ENCODE measurements around the gene MKKS.

Gene MKKS

DNA sequence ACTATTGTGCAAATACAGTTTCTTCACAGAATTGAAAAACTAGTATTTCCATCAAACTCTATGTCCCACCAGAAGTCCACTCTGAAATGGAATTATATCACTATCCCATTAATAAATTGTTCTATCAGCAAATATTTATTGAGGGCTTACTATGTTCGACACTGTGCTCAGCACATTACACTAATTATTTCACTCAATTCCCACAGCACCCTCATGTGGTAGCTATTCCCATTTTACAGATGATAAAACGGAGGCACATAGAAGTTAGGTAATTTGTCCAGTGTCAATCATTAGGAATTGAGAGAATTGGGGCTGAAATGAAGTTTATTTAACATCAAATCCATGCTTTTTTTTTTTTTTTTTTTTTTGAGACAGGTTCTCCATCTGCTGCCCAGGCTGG lies 52.5 kb downstream of the MKKS start:
- Mint-ChIP-seq H3K36me3 (peaks cover 0 to 2% of the 10 kb centered on the region in 2 donors), H3K27ac (no peak overlapping the region), H3K4me3 (no peak overlapping the region), H3K27me3 (peaks cover 16 to 17% of the 10 kb centered on the region in 2 donors), H3K4me1 (no peaks in the 10 kb centered on the region), H3K9me3 (peaks cover 2 to 3% of the 10 kb centered on the region in 2 donors)
- no peak for DNase-seq
- no peak for ATAC-seq (replicated peaks)

GRCh38 chr20:10379761-10380160 lies 54.3 kb downstream of the MKKS start:
- ATAC-seq (replicated peaks) = no peak
- Mint-ChIP-seq H3K27ac (no peak overlapping the region), H3K36me3 (peaks cover 0 to 6% of the 10 kb centered on the region in 2 donors), H3K4me3 (no peak overlapping the region), H3K4me1 (no peaks in the 10 kb centered on the region), H3K9me3 (peaks cover 7 to 9% of the 10 kb centered on the region in 2 donors), H3K27me3 (peaks cover 20 to 24% of the 10 kb centered on the region in 2 donors)
- no peak for DNase-seq

- Mint-ChIP-seq H3K4me1 (no peaks in the 10 kb centered on the region), H3K27ac (no peak overlapping the region), H3K36me3 (peaks cover 0 to 6% of the 10 kb centered on the region in 2 donors), H3K27me3 (peaks cover 16 to 27% of the 10 kb centered on the region in 2 donors), H3K9me3 (peaks cover 7 to 13% of the 10 kb centered on the region in 2 donors), H3K4me3 (no peak overlapping the region)
- no peak for DNase-seq
- ATAC-seq (replicated peaks) = no peak
Measured at GRCh38 chr20:10376270-10377075, 57.5 kb downstream of the MKKS start.

DNA sequence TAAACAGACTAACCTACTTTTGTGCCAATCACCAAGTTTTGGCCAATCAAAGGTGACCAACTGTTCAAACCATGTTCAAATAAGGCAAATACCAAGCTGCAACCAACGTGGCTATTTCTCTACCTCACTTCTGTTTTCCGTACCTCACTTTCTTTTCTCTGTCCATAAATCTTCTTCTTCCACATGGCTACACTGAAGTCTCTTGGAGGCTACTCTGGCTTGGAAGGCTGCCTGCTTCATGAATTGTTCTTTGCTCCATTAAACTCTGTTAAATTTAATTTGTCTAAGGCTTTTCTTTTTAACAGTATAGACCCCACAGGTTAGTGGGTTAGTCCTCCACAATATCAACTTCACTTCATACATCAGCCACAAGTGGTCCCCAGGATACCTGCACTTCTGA lies 58.8 kb downstream of the MKKS start:
- DNase-seq (no peak), ATAC-seq (replicated peaks) (no peak)
- Mint-ChIP-seq H3K4me1 (no peaks in the 10 kb centered on the region), H3K4me3 (no peak overlapping the region), H3K9me3 (peaks cover 7 to 13% of the 10 kb centered on the region in 2 donors), H3K27me3 (peaks cover 10 to 28% of the 10 kb centered on the region in 2 donors), H3K27ac (no peak overlapping the region), H3K36me3 (peaks cover 0 to 6% of the 10 kb centered on the region in 2 donors)

DNA sequence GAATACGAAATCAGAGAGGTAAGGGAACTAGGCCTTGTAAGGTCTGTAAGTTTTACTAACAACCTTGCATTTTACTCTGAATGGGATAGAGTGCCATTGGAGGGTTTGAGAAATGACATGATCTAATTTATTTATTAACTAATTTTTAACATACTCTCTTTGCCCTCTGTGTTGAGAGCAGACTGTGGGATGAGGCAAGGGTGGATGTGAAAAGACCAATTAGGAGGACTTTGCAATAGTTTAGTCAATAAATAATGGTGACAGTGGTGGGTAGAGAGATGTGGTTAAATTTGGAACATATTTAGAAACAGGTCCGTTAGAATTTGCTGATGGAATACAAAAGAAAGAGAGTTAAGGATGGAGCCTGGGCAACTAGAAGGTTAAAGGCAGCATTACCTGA lies 60.0 kb downstream of the MKKS start:
- H3K4me1 Mint-ChIP-seq = no peaks in the 10 kb centered on the region
- H3K27ac Mint-ChIP-seq = no peak overlapping the region
- H3K36me3 Mint-ChIP-seq = peaks cover 0 to 6% of the 10 kb centered on the region in 2 donors
- no peak for ATAC-seq (replicated peaks)
- peaks cover 10 to 28% of the 10 kb centered on the region in 2 donors for H3K27me3 Mint-ChIP-seq
- no peak for DNase-seq
- no peak overlapping the region for H3K4me3 Mint-ChIP-seq
- H3K9me3 Mint-ChIP-seq = peaks cover 7 to 13% of the 10 kb centered on the region in 2 donors

GRCh38 chr20:10371467-10371866 lies 62.6 kb downstream of the MKKS start:
- ATAC-seq (replicated peaks) (no peak), DNase-seq (no peak)
- no peak overlapping the region for H3K4me3 Mint-ChIP-seq
- H3K9me3 Mint-ChIP-seq = peaks cover 5 to 11% of the 10 kb centered on the region in 2 donors
- H3K27me3 Mint-ChIP-seq = peaks cover 19% of the 10 kb centered on the region in 2 donors
- H3K36me3 Mint-ChIP-seq = peaks cover 0 to 4% of the 10 kb centered on the region in 2 donors
- no peak overlapping the region for H3K27ac Mint-ChIP-seq
- no peaks in the 10 kb centered on the region for H3K4me1 Mint-ChIP-seq

DNA sequence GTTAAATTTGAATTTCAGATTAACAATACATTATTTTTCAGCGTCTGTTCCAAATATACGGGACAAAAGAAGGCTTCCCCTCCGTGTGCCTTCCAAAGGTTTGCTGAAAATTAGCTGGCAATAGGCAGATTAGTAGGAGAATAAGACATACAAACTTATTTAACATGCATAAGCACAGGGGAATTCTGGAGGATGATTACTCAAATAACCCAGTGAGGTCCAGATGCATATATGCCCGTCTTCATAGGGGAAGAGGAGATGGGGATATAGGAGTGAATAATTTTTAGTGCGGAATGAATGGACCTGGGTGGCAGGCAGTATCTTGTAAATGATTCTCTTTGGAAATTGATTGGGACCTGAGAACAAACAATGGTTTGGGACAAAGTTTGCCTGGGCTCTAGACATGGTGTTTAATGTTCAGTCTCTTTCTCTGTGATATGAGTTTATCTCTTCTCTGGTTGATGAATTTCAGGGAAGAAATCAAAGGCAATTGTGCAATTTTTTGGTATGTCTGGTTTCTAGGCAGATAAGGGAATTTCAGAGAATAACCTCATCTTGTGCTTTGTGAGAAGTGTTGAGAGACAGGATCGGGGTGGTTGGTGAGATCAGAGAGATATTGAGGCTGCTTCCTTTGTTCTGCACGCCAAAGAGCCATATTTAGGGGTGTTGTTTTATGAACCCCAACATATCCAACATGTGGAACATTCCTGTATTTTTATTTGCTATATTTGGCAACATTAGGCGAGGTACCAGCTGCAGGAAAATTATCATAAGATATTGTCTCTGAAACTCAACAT lies 63.7 kb downstream of the MKKS start:
- ATAC-seq (replicated peaks) (no peak), DNase-seq (no peak)
- Mint-ChIP-seq H3K27ac (no peak overlapping the region), H3K9me3 (peaks cover 0 to 6% of the 10 kb centered on the region in 2 donors), H3K36me3 (no peaks in the 10 kb centered on the region), H3K4me1 (no peaks in the 10 kb centered on the region), H3K4me3 (no peak overlapping the region), H3K27me3 (peaks cover 12 to 15% of the 10 kb centered on the region in 2 donors)

DNA sequence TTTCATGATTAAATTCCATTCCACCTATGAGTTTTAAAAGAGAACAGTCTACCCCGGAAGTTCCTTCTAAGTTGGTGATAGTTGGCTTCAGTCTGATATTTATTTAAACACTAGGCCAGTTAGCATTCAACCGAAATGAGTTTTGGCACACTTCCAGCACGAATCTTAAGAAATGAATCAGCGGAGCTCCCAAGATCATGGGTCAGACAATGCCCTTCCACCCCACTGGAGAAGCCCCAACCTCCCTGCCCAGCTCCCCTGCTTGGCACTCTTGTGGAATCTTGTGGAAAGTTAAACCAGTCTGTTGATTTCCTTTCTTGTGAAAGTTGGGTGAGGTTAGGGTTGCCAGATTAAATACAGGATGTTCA lies 64.3 kb downstream of the MKKS start:
- ATAC-seq (replicated peaks) = no peak
- peaks cover 0 to 5% of the 10 kb centered on the region in 2 donors for H3K9me3 Mint-ChIP-seq
- no peak overlapping the region for H3K4me3 Mint-ChIP-seq
- H3K27me3 Mint-ChIP-seq = peaks cover 12 to 15% of the 10 kb centered on the region in 2 donors
- H3K36me3 Mint-ChIP-seq = no peaks in the 10 kb centered on the region
- no peak for DNase-seq
- no peaks in the 10 kb centered on the region for H3K4me1 Mint-ChIP-seq
- H3K27ac Mint-ChIP-seq = no peak overlapping the region

DNA sequence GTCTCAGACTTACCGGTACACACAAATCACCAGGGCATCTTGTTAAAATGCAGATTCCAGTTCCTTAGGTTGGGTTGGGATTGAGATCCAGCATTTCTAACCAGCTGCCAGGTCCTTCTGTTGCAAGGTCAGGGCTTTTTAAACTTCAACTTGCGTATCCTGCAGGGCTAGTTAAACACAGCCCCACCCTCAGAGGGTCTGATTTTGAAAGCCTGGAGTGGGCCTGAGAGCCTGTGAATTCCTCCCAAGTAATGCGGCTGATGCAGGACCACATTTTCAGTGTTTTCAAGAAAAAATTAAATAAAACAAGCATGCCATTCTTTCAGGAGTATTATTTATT lies 65.3 kb downstream of the MKKS start:
- H3K9me3 Mint-ChIP-seq = peaks cover 0 to 5% of the 10 kb centered on the region in 2 donors
- H3K4me3 Mint-ChIP-seq = no peak overlapping the region
- ATAC-seq (replicated peaks) = no peak
- H3K36me3 Mint-ChIP-seq = no peaks in the 10 kb centered on the region
- peaks cover 11 to 12% of the 10 kb centered on the region in 2 donors for H3K27me3 Mint-ChIP-seq
- no peaks in the 10 kb centered on the region for H3K4me1 Mint-ChIP-seq
- DNase-seq = no peak
- H3K27ac Mint-ChIP-seq = no peak overlapping the region

- Mint-ChIP-seq H3K9me3 (peaks cover 0 to under 1% of the 10 kb centered on the region in 2 donors), H3K27me3 (peaks cover 7 to 12% of the 10 kb centered on the region in 2 donors), H3K4me1 (no peaks in the 10 kb centered on the region), H3K27ac (no peak overlapping the region), H3K4me3 (no peak overlapping the region), H3K36me3 (no peaks in the 10 kb centered on the region)
- no peak for ATAC-seq (replicated peaks)
- DNase-seq = no peak
Measured at GRCh38 chr20:10367943-10368701, 65.9 kb downstream of the MKKS start.

DNA sequence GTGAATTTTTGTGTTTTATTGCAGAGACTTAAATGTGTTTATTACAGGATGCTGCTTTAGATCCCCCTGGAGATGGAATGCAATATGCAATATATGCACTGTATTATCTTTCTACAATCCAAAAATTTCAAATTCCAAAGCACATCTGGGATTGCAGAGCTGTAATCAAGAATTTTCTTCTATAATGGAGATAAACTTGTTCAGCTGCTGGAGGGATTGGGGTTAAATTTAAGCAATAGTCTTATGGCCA lies 66.4 kb downstream of the MKKS start:
- peaks cover 7 to 12% of the 10 kb centered on the region in 2 donors for H3K27me3 Mint-ChIP-seq
- H3K4me3 Mint-ChIP-seq = no peak overlapping the region
- no peak overlapping the region for H3K27ac Mint-ChIP-seq
- DNase-seq = no peak
- no peaks in the 10 kb centered on the region for H3K9me3 Mint-ChIP-seq
- ATAC-seq (replicated peaks) = no peak
- H3K4me1 Mint-ChIP-seq = no peaks in the 10 kb centered on the region
- no peaks in the 10 kb centered on the region for H3K36me3 Mint-ChIP-seq

- Mint-ChIP-seq H3K9me3 (no peaks in the 10 kb centered on the region), H3K4me1 (no peaks in the 10 kb centered on the region), H3K4me3 (no peak overlapping the region), H3K36me3 (no peaks in the 10 kb centered on the region), H3K27ac (no peak overlapping the region), H3K27me3 (peaks cover 7 to 12% of the 10 kb centered on the region in 2 donors)
- DNase-seq (no peak), ATAC-seq (replicated peaks) (no peak)
Measured at GRCh38 chr20:10366898-10367692, 66.9 kb downstream of the MKKS start.

GRCh38 chr20:10362674-10363073 lies 71.3 kb downstream of the MKKS start:
- Mint-ChIP-seq H3K27ac (no peak overlapping the region), H3K4me3 (no peak overlapping the region), H3K4me1 (peaks cover 0 to 2% of the 10 kb centered on the region in 2 donors), H3K27me3 (peaks cover 4 to 8% of the 10 kb centered on the region in 2 donors), H3K9me3 (no peaks in the 10 kb centered on the region), H3K36me3 (no peaks in the 10 kb centered on the region)
- ATAC-seq (replicated peaks) = no peak
- no peak for DNase-seq

DNA sequence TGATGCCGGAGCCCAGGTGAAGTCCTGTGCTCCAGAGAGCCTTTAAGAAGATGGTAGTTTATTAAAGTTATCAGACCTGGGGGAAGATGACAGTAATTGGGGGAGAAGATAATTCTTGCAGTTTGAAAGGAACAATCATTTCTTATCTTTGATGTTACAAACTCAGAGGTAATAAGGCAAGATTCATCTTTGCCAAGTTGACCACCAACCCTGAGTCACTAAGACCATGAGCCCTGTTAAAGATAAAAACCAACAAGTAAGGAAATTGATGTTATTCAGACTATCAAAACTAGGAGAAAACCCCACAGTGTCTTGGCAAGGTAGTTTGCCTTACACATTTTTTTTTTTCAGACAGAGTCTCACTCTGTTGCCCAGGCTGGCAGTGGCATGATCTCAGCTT lies 73.1 kb downstream of the MKKS start:
- Mint-ChIP-seq H3K4me3 (no peak overlapping the region), H3K4me1 (peaks cover 0 to 2% of the 10 kb centered on the region in 2 donors), H3K27ac (no peak overlapping the region), H3K27me3 (peaks cover 0 to 8% of the 10 kb centered on the region in 2 donors), H3K36me3 (peaks cover 0 to 3% of the 10 kb centered on the region in 2 donors), H3K9me3 (peaks cover 4% of the 10 kb centered on the region in 2 donors)
- no peak for ATAC-seq (replicated peaks)
- no peak for DNase-seq

Data from stimulated activated naive B cell treated with anti-CD40 and anti-IgM and Interleukin-4, amounts not matched to agents 10 μg/mL and 1 μg/mL and 100 μg/mL, for 72 hours (primary cell).